ENCODE results near the gene DDX56. TPM values are rescaled to one million over a fixed set of nuclear protein-coding genes. Genes with fewer than 3 reads are reported as not detected.

Gene DDX56
- total RNA-seq, 2 experiments from 2014 or later, result 83.6 to 86.5 TPM

DNA sequence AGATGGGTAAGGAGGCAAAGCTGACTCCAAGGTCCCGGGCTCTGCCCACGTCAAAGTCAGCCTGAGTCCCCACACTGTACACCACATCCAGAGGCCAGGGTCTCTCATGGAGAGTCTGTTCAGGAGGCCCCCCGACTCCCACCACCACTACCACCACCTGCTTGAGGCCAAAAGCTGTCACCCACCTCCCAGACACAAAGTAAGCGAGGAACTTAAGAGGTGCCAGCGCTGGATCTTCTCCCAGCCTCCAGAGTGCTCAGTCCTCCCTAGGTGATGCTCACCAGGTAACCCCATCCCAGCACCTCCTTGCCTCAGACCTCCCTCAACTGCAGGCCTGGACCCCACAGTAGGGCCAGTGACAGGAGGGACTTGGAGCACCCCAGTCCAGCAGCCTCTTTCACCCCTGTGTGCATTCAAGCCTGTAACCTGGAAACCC, 33.1 kb downstream of the DDX56 start:
- H3K9me3 Mint-ChIP-seq (ENCODE audit: insufficient read depth), result no peaks in the 10 kb centered on the region
- no peaks in the 10 kb centered on the region for H3K4me1 Mint-ChIP-seq (ENCODE audit: low read depth)
- no peak overlapping the region for H3K27ac Mint-ChIP-seq
- POLR2A ChIA-PET, result no interaction called here
- H3K4me3 Mint-ChIP-seq, result no peak overlapping the region
- DNase-seq (no peak), ATAC-seq (no peak)
- no peaks in the 10 kb centered on the region for H3K36me3 Mint-ChIP-seq (ENCODE audit: low read depth)
- CTCF ChIA-PET, result interaction anchor here (0.7 kb wide), 1 partner anchor 53 kb away, joined by 3 read pairs; no protein-coding TSS in a partner anchor
- H3K27me3 Mint-ChIP-seq (ENCODE audit: low read depth), result no peaks in the 10 kb centered on the region

DNA sequence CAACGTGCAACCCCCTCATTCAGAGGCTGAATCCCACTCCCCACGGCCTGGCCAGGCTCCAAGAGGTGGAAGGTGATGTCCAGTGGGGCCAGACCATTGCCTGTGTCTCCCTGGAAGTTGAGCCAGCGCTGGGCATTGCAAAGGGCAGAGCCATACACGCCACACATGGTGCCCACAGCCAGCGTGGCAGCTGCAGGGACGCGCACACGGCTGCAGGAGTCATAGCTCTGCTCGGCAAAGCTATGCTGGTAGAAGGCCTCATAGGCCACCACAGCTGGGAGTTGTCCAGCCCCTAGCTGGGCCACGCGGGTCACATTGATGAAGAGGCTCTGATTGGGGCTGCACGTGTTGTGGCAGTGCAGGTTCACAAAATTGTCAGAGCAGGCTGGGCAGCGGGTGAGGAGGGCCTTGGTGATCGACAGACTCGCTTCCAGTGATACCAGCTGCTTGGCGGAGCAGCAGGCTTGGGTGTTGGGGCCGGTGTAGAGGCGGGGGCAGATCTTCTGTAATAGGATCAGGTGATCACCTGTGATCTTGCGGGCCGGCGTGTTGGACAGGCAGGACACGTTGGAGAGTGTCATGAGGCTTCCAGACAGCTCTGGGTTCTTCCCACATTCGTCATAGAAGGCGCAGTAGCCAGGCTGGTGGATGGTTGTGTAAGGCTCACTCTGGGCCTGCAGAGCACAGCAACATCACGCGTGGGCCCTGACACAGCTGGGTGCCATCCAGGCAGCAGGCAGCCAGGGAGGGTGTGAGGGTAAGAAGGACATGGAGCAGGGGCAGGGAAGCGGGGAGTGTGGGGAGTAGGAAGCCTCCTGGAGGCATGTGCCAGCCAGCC, 33.8 kb downstream of the DDX56 start:
- H3K9me3 Mint-ChIP-seq (ENCODE audit: insufficient read depth), result no peaks in the 10 kb centered on the region
- no peak overlapping the region for H3K4me3 Mint-ChIP-seq
- no peaks in the 10 kb centered on the region for H3K4me1 Mint-ChIP-seq (ENCODE audit: low read depth)
- ChIA-PET POLR2A (no interaction called here), CTCF (interaction anchor here (0.7 kb wide), 1 partner anchor 52 kb away, joined by 3 read pairs; no protein-coding TSS in a partner anchor)
- ATAC-seq (no peak), DNase-seq (no peak)
- no peak overlapping the region for H3K27ac Mint-ChIP-seq
- H3K27me3 Mint-ChIP-seq (ENCODE audit: low read depth), result no peaks in the 10 kb centered on the region
- no peaks in the 10 kb centered on the region for H3K36me3 Mint-ChIP-seq (ENCODE audit: low read depth)

DNA sequence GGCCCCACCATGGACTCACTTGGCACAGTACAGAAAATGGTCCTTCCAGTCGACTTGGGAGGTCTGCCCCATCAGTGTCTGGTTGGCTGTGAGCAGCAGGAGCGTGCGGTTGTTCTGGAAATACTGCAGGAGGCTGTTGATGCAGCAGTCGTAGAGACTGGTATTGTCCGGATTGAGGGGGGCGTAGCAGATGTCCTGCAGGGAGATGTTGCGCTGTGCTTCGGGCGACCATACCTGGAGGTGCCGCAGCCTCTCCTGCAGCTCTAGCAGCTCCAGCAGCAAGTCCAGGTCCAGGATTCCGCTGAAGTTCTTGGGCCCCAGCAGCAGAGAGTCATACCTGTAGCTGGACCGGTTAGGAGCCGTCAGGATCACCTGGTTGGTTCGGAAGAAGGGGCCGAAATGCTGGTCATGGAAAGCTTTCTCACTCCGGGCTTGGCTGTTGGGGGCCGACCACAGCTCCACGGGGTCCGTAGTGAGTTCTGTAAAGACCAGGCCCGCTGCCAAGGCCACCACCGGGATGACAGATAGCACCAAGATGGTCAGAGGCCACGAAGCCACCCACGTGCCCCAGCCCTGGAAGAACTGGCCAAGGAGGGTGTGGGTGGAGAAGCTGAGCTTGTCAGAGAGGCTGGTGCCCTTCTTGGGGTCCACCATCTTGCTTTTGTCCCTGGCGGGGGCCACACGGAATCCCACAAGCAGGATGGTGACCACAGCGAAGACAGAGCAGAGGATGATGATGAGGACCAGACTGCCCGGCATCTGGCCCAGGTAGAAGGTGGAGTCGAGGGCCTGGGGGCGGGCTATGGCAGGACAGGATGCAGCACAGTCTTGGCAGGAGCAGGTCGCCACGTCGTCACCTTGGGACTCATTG, 34.7 kb downstream of the DDX56 start:
- H3K4me3 Mint-ChIP-seq, result no peak overlapping the region
- H3K9me3 Mint-ChIP-seq (ENCODE audit: insufficient read depth), result no peaks in the 10 kb centered on the region
- H3K36me3 Mint-ChIP-seq (ENCODE audit: low read depth), result no peaks in the 10 kb centered on the region
- H3K27me3 Mint-ChIP-seq (ENCODE audit: low read depth), result no peaks in the 10 kb centered on the region
- ChIA-PET CTCF (no interaction called here), POLR2A (no interaction called here)
- no peak overlapping the region for H3K27ac Mint-ChIP-seq
- H3K4me1 Mint-ChIP-seq (ENCODE audit: low read depth), result no peaks in the 10 kb centered on the region
- DNase-seq (no peak), ATAC-seq (no peak)

DNA sequence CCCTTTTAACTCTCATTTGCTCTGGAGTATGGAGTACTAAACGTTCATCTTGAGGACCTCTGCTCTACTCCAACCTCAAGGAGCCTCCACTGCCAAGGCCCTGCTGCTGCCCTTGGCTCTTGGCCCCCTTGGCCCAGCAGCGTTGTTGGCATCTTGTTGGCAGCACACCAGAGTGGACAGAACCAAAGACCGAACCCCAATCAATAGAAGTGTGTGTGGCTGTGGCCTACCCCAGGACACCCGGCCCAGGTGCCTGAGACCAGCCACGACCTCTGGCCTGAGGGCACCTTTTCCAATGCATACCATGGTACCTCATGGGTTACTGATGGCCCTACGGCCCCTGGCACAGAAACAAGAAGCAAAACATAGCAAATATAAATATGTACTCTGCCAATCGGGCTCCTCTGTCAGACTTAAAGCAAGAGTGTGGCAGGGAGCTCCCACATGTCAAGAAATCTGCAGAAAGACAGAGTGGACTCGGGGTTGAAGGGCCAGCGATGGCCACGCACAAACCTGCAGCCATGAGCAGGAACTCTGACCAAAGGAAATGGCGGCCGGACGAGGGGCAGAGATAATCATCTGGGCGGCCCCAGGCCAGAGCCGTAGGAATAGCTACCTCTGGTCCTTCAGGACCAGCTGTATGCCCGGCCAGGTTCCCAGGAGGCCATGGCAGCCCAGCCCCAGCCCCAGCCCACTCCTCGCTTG, 35.5 kb downstream of the DDX56 start:
- Mint-ChIP-seq H3K4me3 (no peak overlapping the region), H3K4me1 (ENCODE audit: low read depth) (no peaks in the 10 kb centered on the region), H3K27me3 (ENCODE audit: low read depth) (no peaks in the 10 kb centered on the region), H3K9me3 (ENCODE audit: insufficient read depth) (no peaks in the 10 kb centered on the region), H3K36me3 (ENCODE audit: low read depth) (no peaks in the 10 kb centered on the region), H3K27ac (no peak overlapping the region)
- ATAC-seq (no peak), DNase-seq (no peak)
- CTCF ChIA-PET, result interaction anchor here (1.4 kb wide), 1 partner anchor 10 kb away, joined by 4 read pairs; no protein-coding TSS in a partner anchor
- POLR2A ChIA-PET, result interaction anchor here (0.6 kb wide), 1 partner anchor 396 kb away, joined by 3 read pairs; no protein-coding TSS in a partner anchor

DNA sequence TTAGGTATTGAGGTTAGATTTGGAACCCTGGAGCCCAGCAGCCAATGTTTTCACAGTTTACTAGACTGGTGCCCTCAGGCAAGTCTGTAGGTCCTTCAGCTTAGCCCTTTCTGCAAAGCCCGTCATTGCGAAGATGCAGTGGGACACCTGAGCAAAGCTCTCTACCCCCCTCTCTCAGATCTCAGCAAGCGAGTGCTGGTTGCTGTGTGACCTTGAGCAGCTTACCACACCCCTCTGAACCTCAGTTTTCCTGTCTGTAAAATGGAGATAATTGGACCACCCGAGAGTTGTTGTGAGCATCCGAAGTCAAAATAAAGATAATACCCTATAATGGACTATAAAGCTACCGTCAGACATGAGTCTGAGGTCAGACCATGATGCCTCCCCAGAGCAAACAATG, 36.3 kb downstream of the DDX56 start:
- ChIA-PET POLR2A (no interaction called here), CTCF (interaction anchor here (1.4 kb wide), 1 partner anchor 11 kb away, joined by 4 read pairs; no protein-coding TSS in a partner anchor)
- H3K27ac Mint-ChIP-seq, result no peak overlapping the region
- H3K9me3 Mint-ChIP-seq (ENCODE audit: insufficient read depth), result no peaks in the 10 kb centered on the region
- no peak overlapping the region for H3K4me3 Mint-ChIP-seq
- ATAC-seq (no peak), DNase-seq (no peak)
- no peaks in the 10 kb centered on the region for H3K27me3 Mint-ChIP-seq (ENCODE audit: low read depth)
- no peaks in the 10 kb centered on the region for H3K36me3 Mint-ChIP-seq (ENCODE audit: low read depth)
- H3K4me1 Mint-ChIP-seq (ENCODE audit: low read depth), result no peaks in the 10 kb centered on the region

DNA sequence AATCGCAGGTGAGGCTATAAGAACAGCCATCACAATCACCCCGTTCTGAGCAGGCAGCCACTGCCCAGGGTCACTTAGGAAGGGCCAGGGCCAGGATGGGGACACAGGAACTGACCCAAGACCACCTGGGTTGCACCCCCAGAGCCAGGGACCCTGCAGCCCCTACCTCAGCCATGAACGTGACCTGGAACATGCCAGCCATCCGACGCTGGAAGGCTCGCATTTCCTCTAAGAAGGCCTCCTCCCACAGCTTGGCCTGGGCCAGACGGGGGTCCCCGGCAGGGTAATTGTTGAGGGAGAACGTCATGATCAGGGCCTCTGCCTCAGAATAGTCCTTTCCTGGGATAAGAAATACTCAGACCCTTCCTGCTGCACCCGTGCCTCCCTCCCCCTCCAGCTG, 37.6 kb downstream of the DDX56 start:
- ChIA-PET CTCF (interaction anchor here (0.9 to 2.5 kb wide), 4 partner anchors 28 to 120 kb away, joined by 4 to 8 read pairs (median 4); partner anchors contain the start of gene NUDCD3), POLR2A (interaction anchor here (0.8 kb wide), 1 partner anchor 302 kb away, joined by 3 read pairs; no protein-coding TSS in a partner anchor)
- no peak overlapping the region for H3K4me3 Mint-ChIP-seq
- H3K4me1 Mint-ChIP-seq (ENCODE audit: low read depth), result no peaks in the 10 kb centered on the region
- no peak for DNase-seq
- H3K27me3 Mint-ChIP-seq (ENCODE audit: low read depth), result no peaks in the 10 kb centered on the region
- no peaks in the 10 kb centered on the region for H3K9me3 Mint-ChIP-seq (ENCODE audit: insufficient read depth)
- ATAC-seq, result no peak
- H3K27ac Mint-ChIP-seq, result no peak overlapping the region
- no peaks in the 10 kb centered on the region for H3K36me3 Mint-ChIP-seq (ENCODE audit: low read depth)

DNA sequence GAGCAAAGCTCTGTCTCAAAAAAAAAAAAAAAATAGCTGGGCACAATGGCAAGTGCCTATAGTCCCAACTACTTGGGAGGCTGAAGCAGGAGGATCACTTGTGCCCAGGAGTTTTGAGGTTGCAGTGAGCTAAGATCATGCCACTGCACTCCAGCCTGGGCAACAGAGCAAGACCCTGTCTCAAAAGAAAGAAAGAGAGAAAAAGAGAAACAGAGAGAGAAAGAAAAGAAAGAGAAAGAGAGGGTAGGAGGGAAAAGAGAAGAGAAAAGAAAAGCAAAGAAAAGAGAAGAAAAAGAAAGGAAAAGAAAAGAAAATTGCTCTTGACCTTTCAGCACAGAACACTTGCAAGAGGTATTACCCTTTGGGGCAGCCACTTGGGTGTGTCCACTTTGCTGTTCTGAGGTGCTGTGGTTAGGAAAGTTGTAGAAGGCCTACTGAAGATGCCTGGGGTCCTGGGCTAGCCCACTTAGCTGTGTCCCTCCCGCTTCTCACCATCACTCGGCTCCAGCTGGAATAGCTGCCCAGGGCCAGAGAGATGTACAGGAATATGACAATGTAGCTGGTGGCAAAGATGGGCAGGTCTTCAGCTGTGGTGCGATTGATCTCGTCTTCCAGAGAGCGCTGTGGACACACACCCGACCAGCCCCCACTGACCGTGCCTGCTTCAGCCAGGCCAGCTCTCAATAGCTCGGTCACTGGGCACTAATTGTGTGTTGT, 38.2 kb downstream of the DDX56 start:
- POLR2A ChIA-PET, result interaction anchor here (0.8 kb wide), 1 partner anchor 301 kb away, joined by 3 read pairs; no protein-coding TSS in a partner anchor

DNA sequence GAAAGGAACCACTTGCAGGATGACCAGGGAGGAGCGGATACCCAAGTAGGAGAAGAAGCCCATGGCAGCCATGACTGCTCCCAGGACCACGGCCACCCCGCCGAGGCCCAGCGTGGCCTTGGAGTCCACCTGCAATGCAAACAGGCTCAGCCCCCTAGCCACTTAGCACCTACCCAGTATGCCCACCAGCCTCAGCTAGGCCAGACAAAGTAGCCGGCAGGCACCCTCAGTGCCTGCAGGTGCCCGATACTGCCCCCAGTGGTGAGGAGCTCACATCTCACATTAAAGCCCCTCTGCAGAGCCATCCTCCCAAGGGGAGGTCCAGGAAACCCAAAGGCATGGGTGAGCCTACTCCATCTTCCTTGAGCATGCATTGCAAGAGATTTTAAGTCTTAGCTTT, 39.2 kb downstream of the DDX56 start:
- Mint-ChIP-seq H3K36me3 (ENCODE audit: low read depth) (no peaks in the 10 kb centered on the region), H3K27ac (no peak overlapping the region), H3K4me3 (no peak overlapping the region), H3K9me3 (ENCODE audit: insufficient read depth) (no peaks in the 10 kb centered on the region), H3K4me1 (ENCODE audit: low read depth) (no peaks in the 10 kb centered on the region), H3K27me3 (ENCODE audit: low read depth) (no peaks in the 10 kb centered on the region)
- DNase-seq, result peak; percentile 64
- ChIA-PET POLR2A (no interaction called here), CTCF (interaction anchor here (0.5 to 2.5 kb wide), 29 partner anchors 9 to 602 kb away, joined by 3 to 9 read pairs (median 3); no protein-coding TSS in a partner anchor)
- ATAC-seq, result peak; percentile 65

More for the DNA sequence above, 38.2 kb downstream of the DDX56 start:
- Mint-ChIP-seq H3K36me3 (ENCODE audit: low read depth) (no peaks in the 10 kb centered on the region), H3K27me3 (ENCODE audit: low read depth) (no peaks in the 10 kb centered on the region), H3K4me1 (ENCODE audit: low read depth) (no peaks in the 10 kb centered on the region), H3K27ac (no peak overlapping the region), H3K4me3 (no peak overlapping the region), H3K9me3 (ENCODE audit: insufficient read depth) (no peaks in the 10 kb centered on the region)
- CTCF ChIA-PET, result interaction anchor here (1.0 to 2.5 kb wide), 17 partner anchors 12 to 601 kb away, joined by 3 to 9 read pairs (median 4); partner anchors contain the start of gene NUDCD3
- DNase-seq (no peak), ATAC-seq (no peak)

DNA sequence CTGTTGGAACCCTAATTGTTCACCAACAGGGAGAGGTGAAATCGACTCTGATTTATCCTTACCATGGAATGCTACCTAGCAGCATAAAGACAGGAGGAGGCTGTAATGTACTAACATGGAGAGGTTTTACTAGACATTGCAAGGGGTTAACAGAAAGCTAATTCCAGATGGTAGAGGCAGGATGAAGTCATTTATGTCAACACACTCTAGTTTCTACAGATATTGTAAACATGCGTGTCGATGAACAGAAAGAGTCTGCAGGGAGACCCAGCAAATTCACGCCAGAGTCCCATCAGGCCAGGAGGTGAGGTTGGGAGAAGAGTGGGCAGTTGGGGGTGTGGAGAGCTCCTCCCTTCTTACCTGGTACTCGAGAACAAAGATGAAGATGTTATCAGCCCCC, 39.6 kb downstream of the DDX56 start:
- H3K27ac Mint-ChIP-seq, result no peak overlapping the region
- POLR2A ChIA-PET, result interaction anchor here (0.5 kb wide), 1 partner anchor 15 kb away, joined by 5 read pairs; no protein-coding TSS in a partner anchor
- H3K9me3 Mint-ChIP-seq (ENCODE audit: insufficient read depth), result no peaks in the 10 kb centered on the region
- H3K36me3 Mint-ChIP-seq (ENCODE audit: low read depth), result no peaks in the 10 kb centered on the region
- CTCF ChIA-PET, result interaction anchor here (0.6 to 2.5 kb wide), 22 partner anchors 9 to 329 kb away, joined by 3 to 9 read pairs (median 4); no protein-coding TSS in a partner anchor
- H3K4me3 Mint-ChIP-seq, result no peak overlapping the region
- DNase-seq (no peak), ATAC-seq (no peak)
- H3K4me1 Mint-ChIP-seq (ENCODE audit: low read depth), result no peaks in the 10 kb centered on the region
- no peaks in the 10 kb centered on the region for H3K27me3 Mint-ChIP-seq (ENCODE audit: low read depth)

DNA sequence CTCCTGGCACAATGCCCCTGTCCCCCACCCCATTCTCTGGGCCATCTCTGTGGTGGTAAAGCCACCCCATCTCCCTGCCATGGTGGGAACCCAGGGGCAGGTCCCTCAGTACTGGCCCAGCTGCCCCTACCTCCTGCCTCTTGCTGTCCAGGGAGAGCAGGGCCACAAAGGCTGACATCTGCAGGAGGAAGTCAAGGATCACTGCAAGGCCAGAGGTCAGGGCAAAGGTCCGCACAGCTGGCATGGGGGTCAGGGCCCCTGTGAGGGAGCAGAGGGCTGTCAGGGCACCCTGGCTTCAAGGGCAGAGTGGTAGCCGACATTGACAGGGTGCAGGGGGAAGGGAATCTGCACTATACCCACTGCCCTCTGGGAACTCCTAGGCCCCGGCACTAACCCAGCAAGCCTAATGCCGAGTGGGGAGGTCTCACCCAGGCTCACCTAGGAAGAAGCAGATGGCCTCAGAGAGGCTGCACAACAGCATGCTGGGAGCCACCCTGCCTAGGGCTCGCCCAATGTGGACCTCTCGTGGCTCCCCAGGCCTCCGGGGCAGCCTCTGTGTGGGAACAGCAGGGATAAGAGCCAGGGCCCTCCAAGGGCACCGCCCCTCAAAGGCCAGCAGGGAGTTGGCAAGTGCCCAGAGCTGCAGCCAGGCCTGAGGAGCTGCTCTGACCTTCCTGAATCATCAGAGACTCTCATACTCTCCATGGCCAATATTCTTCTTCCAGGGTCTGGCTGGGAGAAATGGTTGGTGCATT, 40.2 kb downstream of the DDX56 start:
- CTCF ChIA-PET, result interaction anchor here (1.1 to 2.5 kb wide), 6 partner anchors 9 to 275 kb away, joined by 3 to 8 read pairs (median 4); no protein-coding TSS in a partner anchor
- no peaks in the 10 kb centered on the region for H3K27me3 Mint-ChIP-seq (ENCODE audit: low read depth)
- no peaks in the 10 kb centered on the region for H3K36me3 Mint-ChIP-seq (ENCODE audit: low read depth)
- no peak for DNase-seq
- H3K27ac Mint-ChIP-seq, result no peak overlapping the region
- no peak overlapping the region for H3K4me3 Mint-ChIP-seq
- no peaks in the 10 kb centered on the region for H3K4me1 Mint-ChIP-seq (ENCODE audit: low read depth)
- no peak for ATAC-seq
- H3K9me3 Mint-ChIP-seq (ENCODE audit: insufficient read depth), result no peaks in the 10 kb centered on the region
- POLR2A ChIA-PET, result interaction anchor here (0.5 kb wide), 1 partner anchor 14 kb away, joined by 5 read pairs; no protein-coding TSS in a partner anchor
